Suprapubic skin (tissue), 4 donors: Measurements from ENCODE around the gene LMBR1L.

Experiments used
- EP300 ChIP-seq: sonication (generic); formaldehyde crosslinking; IDR thresholded peaks from one replicate; pipeline ENCODE4 v1.6.1; 2017; ENCODE audit warnings: antibody characterized with exemption
- POLR2A ChIP-seq, 2 donors: fragments of 450-650 bp; IDR thresholded peaks; one replicate each; pipeline ENCODE4 v1.6.1; 2017; ENCODE audit warnings: antibody characterized with exemption in 2 of 2, mild to moderate bottlenecking in 2 of 2, moderate library complexity in 2 of 2
- POLR2AphosphoS5 ChIP-seq, 3 donors: sonication (generic); formaldehyde crosslinking; IDR thresholded peaks; one replicate each; pipeline ENCODE4 v1.6.1; 2017; ENCODE audit warnings: antibody characterized with exemption in 3 of 3
- TF ChIP-seq, protein P1 (sequence below), 2 donors: fragments of 200-600 bp in 1 of 2; fragments of 450-650 bp in 1 of 2; sonication (generic) in 1 of 2; IDR thresholded peaks; one replicate each; pipeline ENCODE4 v1.5.1; 2016 to 2019; ENCODE audit warnings: antibody characterized with exemption in 2 of 2, mild to moderate bottlenecking in 1 of 2, moderate library complexity in 1 of 2

DNA sequence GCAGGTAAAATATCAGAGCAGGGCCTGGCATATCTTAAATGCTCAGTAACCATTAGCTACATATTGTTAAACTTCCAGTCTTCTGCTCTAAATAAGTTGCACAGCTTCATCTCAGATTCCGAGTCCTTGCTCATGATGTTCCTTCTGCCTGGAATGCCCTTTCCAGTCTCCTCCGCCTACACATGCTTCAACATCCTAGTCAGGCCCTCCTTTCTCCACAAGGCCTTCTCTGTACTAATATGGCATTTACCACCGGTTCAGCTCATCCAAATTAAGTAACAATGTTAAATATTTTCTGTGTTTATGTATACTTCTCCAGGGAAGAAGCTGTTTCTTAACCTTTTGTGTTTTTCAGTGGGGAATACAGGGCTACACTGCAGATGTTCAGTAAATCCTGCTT, 24.5 kb downstream of the LMBR1L start:
- TF ChIP-seq POLR2A (IDR thresholded peaks at IDR 0.05): no peak
- TF ChIP-seq, protein P1, sequence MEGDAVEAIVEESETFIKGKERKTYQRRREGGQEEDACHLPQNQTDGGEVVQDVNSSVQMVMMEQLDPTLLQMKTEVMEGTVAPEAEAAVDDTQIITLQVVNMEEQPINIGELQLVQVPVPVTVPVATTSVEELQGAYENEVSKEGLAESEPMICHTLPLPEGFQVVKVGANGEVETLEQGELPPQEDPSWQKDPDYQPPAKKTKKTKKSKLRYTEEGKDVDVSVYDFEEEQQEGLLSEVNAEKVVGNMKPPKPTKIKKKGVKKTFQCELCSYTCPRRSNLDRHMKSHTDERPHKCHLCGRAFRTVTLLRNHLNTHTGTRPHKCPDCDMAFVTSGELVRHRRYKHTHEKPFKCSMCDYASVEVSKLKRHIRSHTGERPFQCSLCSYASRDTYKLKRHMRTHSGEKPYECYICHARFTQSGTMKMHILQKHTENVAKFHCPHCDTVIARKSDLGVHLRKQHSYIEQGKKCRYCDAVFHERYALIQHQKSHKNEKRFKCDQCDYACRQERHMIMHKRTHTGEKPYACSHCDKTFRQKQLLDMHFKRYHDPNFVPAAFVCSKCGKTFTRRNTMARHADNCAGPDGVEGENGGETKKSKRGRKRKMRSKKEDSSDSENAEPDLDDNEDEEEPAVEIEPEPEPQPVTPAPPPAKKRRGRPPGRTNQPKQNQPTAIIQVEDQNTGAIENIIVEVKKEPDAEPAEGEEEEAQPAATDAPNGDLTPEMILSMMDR (IDR thresholded peaks at IDR 0.05): no peak
- TF ChIP-seq POLR2AphosphoS5 (IDR thresholded peaks at IDR 0.05): no peak
- no peak for TF ChIP-seq EP300
